ENCODE results near the gene SIM1.

Gene SIM1

DNA sequence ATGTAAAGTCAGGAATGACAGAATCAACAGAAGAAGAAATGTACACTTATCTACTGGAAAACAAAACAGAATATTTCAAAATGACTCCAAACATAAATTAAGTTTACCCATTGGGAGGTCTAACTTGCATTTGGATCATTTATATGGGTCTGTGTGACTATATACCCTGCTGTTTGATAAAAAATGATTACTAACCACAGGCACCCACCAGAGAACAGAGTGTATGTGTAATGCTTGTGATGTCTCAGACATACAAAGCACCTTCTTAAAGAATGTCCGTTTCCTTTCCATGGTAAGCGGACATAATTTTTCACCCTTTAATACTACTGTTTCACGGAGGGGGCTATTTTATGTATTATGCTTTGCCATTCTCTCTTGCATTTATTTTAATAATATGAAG is 19.2 kb downstream of the SIM1 start:
- H4K8ac ChIP-seq (ENCODE audit: low read length) = no peak overlapping the region
- H2AFZ ChIP-seq (ENCODE audit: low read depth, low read length) = no peak overlapping the region
- no peak overlapping the region for H3K27ac ChIP-seq (ENCODE audit: low read length, poor library complexity, severe bottlenecking)
- no peak overlapping the region for H3K4me2 ChIP-seq (ENCODE audit: low read length, poor library complexity, severe bottlenecking)
- no peak overlapping the region for H3K4ac ChIP-seq (ENCODE audit: low read depth in 1 of 2, low read length in 2 of 2)
- H4K91ac ChIP-seq (ENCODE audit: low read length) = no peak overlapping the region
- DNase-seq = no peak
- no peak overlapping the region for H2AK5ac ChIP-seq (ENCODE audit: low read length, severe bottlenecking)
- H3K23ac ChIP-seq (ENCODE audit: low read length in 2 of 2) = no peak overlapping the region
- peaks cover 21% of the 10 kb centered on the region for H3K4me1 ChIP-seq (ENCODE audit: control insufficient read depth, insufficient read depth, low read depth, low read length)
- no peaks in the 10 kb centered on the region for H3K9me3 ChIP-seq (ENCODE audit: control insufficient read depth, low read length)
- no CpG with 5 or more reads among the region's 3 CpGs for WGBS
- H3K36me3 ChIP-seq (ENCODE audit: control insufficient read depth in 1 of 2, insufficient read depth in 2 of 2, low read depth in 1 of 2, low read length in 2 of 2) = peaks cover 0 to 41% of the 10 kb centered on the region in 2 experiments
- H3K18ac ChIP-seq (ENCODE audit: low read depth in 1 of 2, low read length in 2 of 2) = no peak overlapping the region
- H3K79me1 ChIP-seq (replicated peaks; ENCODE audit: low read length, poor library complexity, severe bottlenecking) = no peaks in the 10 kb centered on the region
- H2BK15ac ChIP-seq (ENCODE audit: low read depth, poor library complexity, severe bottlenecking) = no peak overlapping the region
- peaks cover 9 to 45% of the 10 kb centered on the region in 2 experiments for H3K27me3 ChIP-seq (ENCODE audit: control insufficient read depth in 1 of 2, insufficient read depth in 1 of 2, low read length in 2 of 2)
- no peak overlapping the region for H2BK12ac ChIP-seq (ENCODE audit: low read length in 2 of 2)
- H3K14ac ChIP-seq (ENCODE audit: low read length in 2 of 2) = no peak overlapping the region
- H3K9ac ChIP-seq (ENCODE audit: low read length) = no peak overlapping the region
- no peak overlapping the region for H2BK5ac ChIP-seq (ENCODE audit: low read depth, low read length, poor library complexity, severe bottlenecking)
- no peak overlapping the region for H2BK120ac ChIP-seq (ENCODE audit: low read depth, low read length)
- no peak overlapping the region for H3K4me3 ChIP-seq (ENCODE audit: insufficient read depth in 1 of 2, low read depth in 1 of 2, low read length in 2 of 2)

DNA sequence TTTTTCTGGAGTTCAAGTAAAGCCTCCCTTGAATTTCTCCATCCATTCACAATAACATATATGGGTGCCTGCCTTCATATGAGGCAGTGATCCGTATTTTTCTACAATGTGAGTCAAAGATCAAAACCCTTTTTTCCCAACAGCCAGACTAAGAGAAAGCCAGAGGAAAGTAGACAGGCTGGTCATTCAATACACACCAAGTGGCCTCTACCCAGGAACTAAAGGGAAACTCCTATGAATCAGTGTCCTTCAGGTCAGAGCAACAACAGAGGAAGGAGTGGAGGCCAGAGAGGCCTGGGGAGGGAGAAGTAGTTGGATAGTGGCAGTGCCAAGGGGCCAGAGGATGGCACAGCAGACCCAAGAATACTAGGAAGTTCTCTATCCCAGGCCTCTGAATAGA is 23.8 kb downstream of the SIM1 start:
- H3K4ac ChIP-seq (ENCODE audit: low read depth in 1 of 2, low read length in 2 of 2) = no peak overlapping the region
- DNase-seq = no peak
- H4K8ac ChIP-seq (ENCODE audit: low read length) = no peak overlapping the region
- no peak overlapping the region for H3K18ac ChIP-seq (ENCODE audit: low read depth in 1 of 2, low read length in 2 of 2)
- no peak overlapping the region for H3K27ac ChIP-seq (ENCODE audit: low read length, poor library complexity, severe bottlenecking)
- no peak overlapping the region for H2AFZ ChIP-seq (ENCODE audit: low read depth, low read length)
- no peak overlapping the region for H2BK12ac ChIP-seq (ENCODE audit: low read length in 2 of 2)
- no peaks in the 10 kb centered on the region for H3K9me3 ChIP-seq (ENCODE audit: control insufficient read depth, low read length)
- H2BK120ac ChIP-seq (ENCODE audit: low read depth, low read length) = no peak overlapping the region
- WGBS = 50% methylated on average over 1 of the region's 1 CpG
- no peaks in the 10 kb centered on the region for H3K79me1 ChIP-seq (replicated peaks; ENCODE audit: low read length, poor library complexity, severe bottlenecking)
- no peak overlapping the region for H3K9ac ChIP-seq (ENCODE audit: low read length)
- no peak overlapping the region for H3K4me2 ChIP-seq (ENCODE audit: low read length, poor library complexity, severe bottlenecking)
- no peaks in the 10 kb centered on the region for H3K27me3 ChIP-seq (ENCODE audit: control insufficient read depth in 1 of 2, insufficient read depth in 1 of 2, low read length in 2 of 2)
- H3K14ac ChIP-seq (ENCODE audit: low read length in 2 of 2) = no peak overlapping the region
- H3K4me1 ChIP-seq (ENCODE audit: control insufficient read depth, insufficient read depth, low read depth, low read length) = no peaks in the 10 kb centered on the region
- no peak overlapping the region for H2BK15ac ChIP-seq (ENCODE audit: low read depth, poor library complexity, severe bottlenecking)
- H4K91ac ChIP-seq (ENCODE audit: low read length) = no peak overlapping the region
- H3K23ac ChIP-seq (ENCODE audit: low read length in 2 of 2) = no peak overlapping the region
- peaks cover 0 to 11% of the 10 kb centered on the region in 2 experiments for H3K36me3 ChIP-seq (ENCODE audit: control insufficient read depth in 1 of 2, insufficient read depth in 2 of 2, low read depth in 1 of 2, low read length in 2 of 2)
- no peak overlapping the region for H3K4me3 ChIP-seq (ENCODE audit: insufficient read depth in 1 of 2, low read depth in 1 of 2, low read length in 2 of 2)
- no peak overlapping the region for H2BK5ac ChIP-seq (ENCODE audit: low read depth, low read length, poor library complexity, severe bottlenecking)
- no peak overlapping the region for H2AK5ac ChIP-seq (ENCODE audit: low read length, severe bottlenecking)

DNA sequence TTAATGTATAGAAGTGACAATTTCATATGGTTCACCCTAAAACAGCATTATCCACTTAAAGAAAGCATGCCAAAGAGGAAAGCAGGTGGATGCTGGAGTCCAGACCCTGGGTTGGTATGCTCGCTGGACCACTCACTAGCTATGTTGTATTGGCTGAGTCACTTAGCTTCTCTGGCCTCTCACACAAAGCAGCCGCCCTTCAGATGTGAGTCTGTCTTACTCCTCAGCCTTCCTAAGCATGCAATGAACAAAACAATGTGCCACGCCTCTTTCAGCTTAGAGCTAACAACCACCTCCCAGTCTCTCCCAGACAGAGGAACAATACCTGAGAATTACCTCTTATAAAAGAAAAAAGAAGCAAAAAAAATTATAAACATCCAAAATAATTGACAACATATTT is 29.4 kb downstream of the SIM1 start:
- no peak overlapping the region for H2BK15ac ChIP-seq (ENCODE audit: low read depth, poor library complexity, severe bottlenecking)
- H3K79me1 ChIP-seq (replicated peaks; ENCODE audit: low read length, poor library complexity, severe bottlenecking) = no peaks in the 10 kb centered on the region
- H3K23ac ChIP-seq (ENCODE audit: low read length in 2 of 2) = no peak overlapping the region
- no peak overlapping the region for H2AFZ ChIP-seq (ENCODE audit: low read depth, low read length)
- H3K9me3 ChIP-seq (ENCODE audit: control insufficient read depth, low read length) = no peaks in the 10 kb centered on the region
- no peaks in the 10 kb centered on the region for H3K27me3 ChIP-seq (ENCODE audit: control insufficient read depth in 1 of 2, insufficient read depth in 1 of 2, low read length in 2 of 2)
- no peak overlapping the region for H3K9ac ChIP-seq (ENCODE audit: low read length)
- no peak overlapping the region for H4K91ac ChIP-seq (ENCODE audit: low read length)
- H4K8ac ChIP-seq (ENCODE audit: low read length) = no peak overlapping the region
- H3K14ac ChIP-seq (ENCODE audit: low read length in 2 of 2) = no peak overlapping the region
- WGBS = 77% methylated on average over 3 of the region's 3 CpGs
- H3K4me1 ChIP-seq (ENCODE audit: control insufficient read depth, insufficient read depth, low read depth, low read length) = no peaks in the 10 kb centered on the region
- no peak overlapping the region for H2BK5ac ChIP-seq (ENCODE audit: low read depth, low read length, poor library complexity, severe bottlenecking)
- H2BK120ac ChIP-seq (ENCODE audit: low read depth, low read length) = no peak overlapping the region
- DNase-seq = no peak
- no peak overlapping the region for H3K4me2 ChIP-seq (ENCODE audit: low read length, poor library complexity, severe bottlenecking)
- H3K36me3 ChIP-seq (ENCODE audit: control insufficient read depth in 1 of 2, insufficient read depth in 2 of 2, low read depth in 1 of 2, low read length in 2 of 2) = peaks cover 0 to 10% of the 10 kb centered on the region in 2 experiments
- no peak overlapping the region for H3K18ac ChIP-seq (ENCODE audit: low read depth in 1 of 2, low read length in 2 of 2)
- no peak overlapping the region for H3K4ac ChIP-seq (ENCODE audit: low read depth in 1 of 2, low read length in 2 of 2)
- H3K4me3 ChIP-seq (ENCODE audit: insufficient read depth in 1 of 2, low read depth in 1 of 2, low read length in 2 of 2) = no peak overlapping the region
- H2AK5ac ChIP-seq (ENCODE audit: low read length, severe bottlenecking) = no peak overlapping the region
- H2BK12ac ChIP-seq (ENCODE audit: low read length in 2 of 2) = no peak overlapping the region
- no peak overlapping the region for H3K27ac ChIP-seq (ENCODE audit: low read length, poor library complexity, severe bottlenecking)

DNA sequence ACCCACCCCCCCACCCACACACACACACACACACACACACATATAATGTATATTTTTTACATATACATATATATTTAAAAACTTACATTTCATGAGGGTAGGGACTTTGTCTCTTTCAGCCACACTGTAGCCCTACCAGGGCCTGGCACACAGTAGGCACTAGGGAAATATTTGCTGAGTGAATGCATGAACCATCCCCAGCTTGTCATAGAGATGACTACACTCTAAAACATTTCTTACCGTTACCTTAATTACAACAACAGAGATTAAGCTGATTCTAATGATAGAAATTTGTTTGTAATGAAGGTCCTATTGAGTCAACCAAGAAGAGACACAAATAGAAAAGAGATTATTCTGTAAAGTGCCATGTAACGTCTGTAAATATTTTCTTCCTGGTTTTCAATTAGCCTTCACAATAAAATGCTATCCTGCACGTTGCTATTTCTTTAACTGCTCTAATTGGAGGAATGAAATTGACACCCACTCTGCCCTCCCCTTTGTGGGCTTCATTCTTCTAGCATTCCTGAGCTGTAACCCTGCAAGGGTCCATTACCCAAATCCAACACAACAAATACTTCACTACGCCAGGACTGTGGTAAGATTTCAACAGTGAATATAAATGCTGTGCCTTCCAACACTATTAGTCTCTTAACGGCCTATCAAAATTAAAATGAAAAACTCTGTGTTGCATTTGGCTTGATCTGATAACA is 30.8 kb downstream of the SIM1 start:
- WGBS = 77% methylated on average over 4 of the region's 5 CpGs
- Histone ChIP-seq H3K27ac (ENCODE audit: low read length, poor library complexity, severe bottlenecking) (no peak overlapping the region), H2AFZ (ENCODE audit: low read depth, low read length) (no peak overlapping the region), H2BK5ac (ENCODE audit: low read depth, low read length, poor library complexity, severe bottlenecking) (no peak overlapping the region), H2BK12ac (ENCODE audit: low read length in 2 of 2) (no peak overlapping the region), H3K4me2 (ENCODE audit: low read length, poor library complexity, severe bottlenecking) (no peak overlapping the region), H3K9ac (ENCODE audit: low read length) (no peak overlapping the region), H3K4ac (ENCODE audit: low read depth in 1 of 2, low read length in 2 of 2) (no peak overlapping the region), H3K79me1 (replicated peaks; ENCODE audit: low read length, poor library complexity, severe bottlenecking) (no peaks in the 10 kb centered on the region), H3K36me3 (ENCODE audit: control insufficient read depth in 1 of 2, insufficient read depth in 2 of 2, low read depth in 1 of 2, low read length in 2 of 2) (peaks cover 0 to 7% of the 10 kb centered on the region in 2 experiments), H2BK120ac (ENCODE audit: low read depth, low read length) (no peak overlapping the region), H3K4me3 (ENCODE audit: insufficient read depth in 1 of 2, low read depth in 1 of 2, low read length in 2 of 2) (no peak overlapping the region), H3K27me3 (ENCODE audit: control insufficient read depth in 1 of 2, insufficient read depth in 1 of 2, low read length in 2 of 2) (no peaks in the 10 kb centered on the region), H2BK15ac (ENCODE audit: low read depth, poor library complexity, severe bottlenecking) (no peak overlapping the region), H3K18ac (ENCODE audit: low read depth in 1 of 2, low read length in 2 of 2) (no peak overlapping the region), H4K8ac (ENCODE audit: low read length) (no peak overlapping the region), H3K4me1 (ENCODE audit: control insufficient read depth, insufficient read depth, low read depth, low read length) (no peaks in the 10 kb centered on the region), H3K14ac (ENCODE audit: low read length in 2 of 2) (no peak overlapping the region), H2AK5ac (ENCODE audit: low read length, severe bottlenecking) (no peak overlapping the region), H3K9me3 (ENCODE audit: control insufficient read depth, low read length) (no peaks in the 10 kb centered on the region), H3K23ac (ENCODE audit: low read length in 2 of 2) (no peak overlapping the region), H4K91ac (ENCODE audit: low read length) (no peak overlapping the region)
- no peak for DNase-seq
